IMR-90 (cell line): Measurements from ENCODE around the gene ASPRV1. TPM values are rescaled to one million over a fixed set of nuclear protein-coding genes. Genes with fewer than 3 reads are reported as not detected.

Experiments used
- ATAC-seq: fragments of 200-7000 bp; cut with Tn5 transposase; 2 replicates; pipeline ENCODE4 v1.9.1; 2020; ENCODE audit warnings: low read depth, mild to moderate bottlenecking, moderate library complexity
- BruUV-seq: library from RNA; stranded (reverse); fragments of 400-500 nt; replicated peaks from 2 replicates; lab custom pipeline; 2021; lab: Mats Ljungman, UMichigan
- CTCF ChIA-PET: fragments of 300-600 bp; formaldehyde crosslinking; extraction: SDS; loops from one replicate; lab custom pipeline; 2021; ENCODE audit warnings: antibody characterized with exemption; lab: Yijun Ruan, JAX
- POLR2A ChIA-PET: fragments of 300-600 bp; sonication (Branson Sonifier 250); formaldehyde crosslinking; loops from one replicate; lab custom pipeline; 2022; ENCODE audit warnings: antibody characterized with exemption; ENCODE audit not compliant: unreplicated experiment; lab: Charles Lee
- DNase-seq: peaks from one replicate; pipeline ENCODE4 v3.0.0; 2013
- H2AFZ ChIP-seq: replicated peaks from 2 replicates; pipeline ENCODE3; 2013; ENCODE audit warnings: low read length, mild to moderate bottlenecking; ENCODE audit not compliant: poor library complexity
- H2AK5ac ChIP-seq: 2 replicates; pipeline ENCODE4 v1.6.1; 2013; ENCODE audit warnings: low read depth, low read length, inconsistent platforms
- H2AK9ac ChIP-seq: replicated peaks from 2 replicates; pipeline ENCODE3; 2013; ENCODE audit warnings: mild to moderate bottlenecking, low read depth, low read length, moderate library complexity; ENCODE audit not compliant: poor library complexity
- H2BK120ac ChIP-seq: 2 replicates; pipeline ENCODE4 v1.6.1; 2013; ENCODE audit warnings: low read depth, low read length, inconsistent platforms
- H2BK15ac ChIP-seq: 3 replicates; pipeline ENCODE4 v1.6.1; 2013; ENCODE audit warnings: low read depth, low read length, inconsistent platforms
- H2BK20ac ChIP-seq: 2 replicates; pipeline ENCODE4 v1.6.1; 2013; ENCODE audit warnings: low read depth, mild to moderate bottlenecking, inconsistent platforms, low read length, moderate library complexity
- H2BK5ac ChIP-seq: 2 replicates; pipeline ENCODE4 v1.6.1; 2013; ENCODE audit warnings: mild to moderate bottlenecking, low read depth, low read length, inconsistent platforms; ENCODE audit not compliant: poor library complexity, severe bottlenecking
- H3K14ac ChIP-seq: replicated peaks from 2 replicates; pipeline ENCODE4 v1.6.1; 2013; ENCODE audit warnings: low read depth, low read length, inconsistent platforms
- H3K18ac ChIP-seq: 2 replicates; pipeline ENCODE4 v1.6.1; 2013; ENCODE audit warnings: low read depth, low read length, control low read depth
- H3K23ac ChIP-seq: 2 replicates; pipeline ENCODE4 v1.6.1; 2013; ENCODE audit warnings: low read depth, low read length, inconsistent platforms
- H3K27ac ChIP-seq: 2 replicates; pipeline ENCODE4 v1.5.1; 2013; ENCODE audit warnings: mild to moderate bottlenecking, control low read depth, low read length; ENCODE audit not compliant: insufficient read depth
- H3K27me3 ChIP-seq: 2 replicates; pipeline ENCODE4 v1.6.1; 2013; ENCODE audit warnings: low read length; ENCODE audit not compliant: control insufficient read depth, insufficient read depth
- H3K36me3 ChIP-seq: 2 replicates; pipeline ENCODE4 v1.6.1; 2013; ENCODE audit warnings: low read length, mixed read lengths; ENCODE audit not compliant: control insufficient read depth, insufficient read depth
- H3K4ac ChIP-seq: 2 replicates; pipeline ENCODE4 v1.6.1; 2013; ENCODE audit warnings: low read depth, low read length, inconsistent platforms
- H3K4me1 ChIP-seq: 2 replicates; pipeline ENCODE4 v1.6.1; 2013; ENCODE audit warnings: low read length, mixed read lengths; ENCODE audit not compliant: control insufficient read depth, insufficient read depth
- H3K4me2 ChIP-seq: 2 replicates; pipeline ENCODE4 v1.6.1; 2013; ENCODE audit warnings: low read depth, mild to moderate bottlenecking, control low read depth, low read length, moderate library complexity
- H3K4me3 ChIP-seq: 2 replicates; pipeline ENCODE4 v1.5.1; 2013; ENCODE audit warnings: low read depth, mild to moderate bottlenecking, control low read depth, low read length, moderate library complexity; ENCODE audit not compliant: insufficient read depth
- H3K56ac ChIP-seq: 2 replicates; pipeline ENCODE4 v1.6.1; 2013; ENCODE audit warnings: low read length, inconsistent platforms; ENCODE audit not compliant: insufficient read depth; ENCODE audit errors: extremely low read depth
- H3K79me1 ChIP-seq, 2 experiments: 2 replicates each; pipeline ENCODE4 v1.6.1; 2013; ENCODE audit warnings: low read length in 2 of 2, inconsistent platforms in 1 of 2, low read depth in 1 of 2
- H3K9ac ChIP-seq: 2 replicates; pipeline ENCODE4 v1.6.1; 2013; ENCODE audit warnings: low read depth, low read length, control low read depth
- H3K9me1 ChIP-seq: 2 replicates; pipeline ENCODE4 v1.6.1; 2013; ENCODE audit warnings: low read length, inconsistent platforms; ENCODE audit not compliant: insufficient read depth
- H3K9me3 ChIP-seq: 2 replicates; pipeline ENCODE4 v1.6.1; 2013; ENCODE audit warnings: low read length; ENCODE audit not compliant: control insufficient read depth, insufficient read depth
- H4K20me1 ChIP-seq: 2 replicates; pipeline ENCODE4 v1.6.1; 2013; ENCODE audit warnings: low read length, inconsistent platforms; ENCODE audit not compliant: insufficient read depth
- H4K5ac ChIP-seq: 2 replicates; pipeline ENCODE4 v1.6.1; 2013; ENCODE audit warnings: mild to moderate bottlenecking, low read depth, low read length, control low read depth
- H4K8ac ChIP-seq, 2 experiments: 2 replicates each; pipeline ENCODE4 v1.6.1; 2013; ENCODE audit warnings: low read depth in 2 of 2, low read length in 2 of 2, control low read depth in 1 of 2, inconsistent platforms in 1 of 2
- H4K91ac ChIP-seq: 2 replicates; pipeline ENCODE4 v1.6.1; 2013; ENCODE audit warnings: low read depth, low read length, inconsistent platforms; ENCODE audit not compliant: insufficient read depth
- BHLHE40 ChIP-seq: fragments of 150-350 bp; IDR thresholded peaks from 2 replicates; pipeline ENCODE4 v1.6.1; 2016; ENCODE audit warnings: mild to moderate bottlenecking, low read depth, low read length
- CHD1 ChIP-seq: IDR thresholded peaks from 2 replicates; pipeline ENCODE4 v1.6.1; 2012; ENCODE audit warnings: low read depth, low read length, improper control_type of control experiment
- MXI1 ChIP-seq: IDR thresholded peaks from 2 replicates; pipeline ENCODE4 v1.6.1; 2012; ENCODE audit warnings: low read depth, mild to moderate bottlenecking, low read length, moderate library complexity, borderline replicate concordance
- WGBS, 2 experiments: methylation state at CpG; one replicate each; pipeline versions ENCODE4 v1.1.5 to v1.1.7; 2013; ENCODE audit warnings: missing lambda C conversion rate in 2 of 2; ENCODE audit not compliant: insufficient read length in 1 of 2; ENCODE audit errors: extremely low coverage in 2 of 2; 5-methylcytosine and 5-hydroxymethylcytosine counted together
- dilution Hi-C: fragments of 300-500 bp; cut with HindIII; formaldehyde crosslinking; loops from one replicate; pipeline ENCODE4 v1.14.3; 2018; ENCODE audit warnings: low sequenced_read_pairs; ENCODE audit not compliant: unreplicated experiment
- in situ Hi-C: fragments of 300-500 bp; cut with MboI; formaldehyde crosslinking; loops from 3 replicates; pipeline ENCODE4 v1.14.3; 2019; ENCODE audit warnings: low sequenced_read_pairs, inconsistent platforms, mixed read lengths
- intact Hi-C: fragments of 100-400 bp; cut with micrococcal nuclease; formaldehyde crosslinking; loops from 2 replicates; pipeline ENCODE4 v1.10.0; 2022
- polyA plus RNA-seq, 3 experiments: library from polyadenylated mRNA; depleted of rRNA; stranded (reverse); fragments of >200 nt; gene quantifications; 2 replicates each; pipeline ENCODE4 v1.2.3, GENCODE V29; 2012; ENCODE audit warnings: low replicate concordance in 1 of 3
- total RNA-seq: library from RNA; depleted of rRNA; stranded (reverse); fragments of >200 nt; gene quantifications from 2 replicates; pipeline ENCODE4 v1.2.3, GENCODE V29; 2012

The ASPRV1 gene
- total and polyA plus RNA-seq, 2 of the 4 experiments (the other 2 are of a cell fraction): 0.14 to 0.18 TPM

- Histone ChIP-seq H4K8ac (no peak overlapping the region), H3K4ac (no peak overlapping the region), H3K9ac (no peak overlapping the region), H3K36me3 (no peaks in the 10 kb centered on the region), H3K23ac (no peak overlapping the region), H3K27me3 (no peaks in the 10 kb centered on the region), H3K27ac (no peak overlapping the region), H4K5ac (no peak overlapping the region), H3K79me1 (no peaks in the 10 kb centered on the region), H4K91ac (no peak overlapping the region), H3K4me3 (no peak overlapping the region), H3K9me1 (peaks cover 5% of the 10 kb centered on the region; the same call in 1 of the 2 replicates), H3K56ac (no peak overlapping the region), H3K4me2 (no peak overlapping the region), H3K18ac (no peak overlapping the region), H3K4me1 (peaks cover 5% of the 10 kb centered on the region), H2BK20ac (no peak overlapping the region), H2BK5ac (no peak overlapping the region), H3K9me3 (no peaks in the 10 kb centered on the region), H2BK120ac (no peak overlapping the region), H2BK15ac (no peak overlapping the region), H3K14ac (no peak overlapping the region), H4K20me1 (no peaks in the 10 kb centered on the region), H2AK9ac (no peak overlapping the region), H2AK5ac (no peak overlapping the region), H2AFZ (no peak overlapping the region)
- dilution Hi-C loops: no loop called here
- BruUV-seq: no TSS peak
- WGBS, 2 experiments: 100% methylated on average over 4 of the region's 6 CpGs; no CpG with 5 or more reads in 1 of the 2 experiments
- no peak for TF ChIP-seq BHLHE40
- no peak for TF ChIP-seq CHD1
- no peak for TF ChIP-seq MXI1
- POLR2A ChIA-PET: no interaction called here
- CTCF ChIA-PET: no interaction called here
- intact Hi-C loops: no loop called here
- in situ Hi-C loops: no loop called here
- ATAC-seq (no peak), DNase-seq (no peak)
Measured at GRCh38 chr2:69998761-69999160, 37.3 kb upstream of the ASPRV1 start.
